GM19240 (cell line): Measurements from ENCODE around the gene CYP19A1.

Experiments used
- DNase-seq: peaks from one replicate; pipeline ENCODE4 v3.0.0; 2011; ENCODE audit warnings: low spot score; ENCODE audit not compliant: insufficient read length

CYP19A1 gene

GRCh38 chr15:51338496-51338895, at the start of gene CYP19A1:
TSS of gene CYP19A1 (minus strand) at chr15:51338596. CDS start at chr15:51242912, 95,684 bp downstream.
- DNase-seq: no peak

- no peak for DNase-seq
Observed at GRCh38 chr15:51387699-51388041, 49.3 kb upstream of the CYP19A1 start.

- DNase-seq: no peak
Observed at GRCh38 chr15:51386960-51387698, 48.7 kb upstream of the CYP19A1 start.

DNA sequence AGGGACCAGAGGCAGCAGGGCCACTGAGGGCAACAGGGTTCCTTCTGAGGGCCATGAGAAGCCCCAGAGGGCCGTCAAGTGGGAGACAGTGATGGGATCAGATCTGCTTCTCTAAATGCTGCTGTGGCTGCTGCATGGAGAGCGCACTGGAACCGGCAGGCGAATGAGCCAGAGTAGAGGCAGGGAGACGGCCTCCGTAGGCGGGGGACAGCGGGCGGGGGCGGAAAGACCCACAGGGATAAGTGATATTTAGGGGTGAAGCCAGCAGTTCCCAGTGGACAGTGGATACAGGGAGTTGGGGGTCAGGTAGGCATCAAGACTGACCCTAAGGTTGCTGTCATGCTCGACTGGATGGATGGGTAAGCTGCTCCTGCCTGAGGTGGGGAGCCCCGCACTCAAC, 48.1 kb upstream of the CYP19A1 start:
- no peak for DNase-seq

DNA sequence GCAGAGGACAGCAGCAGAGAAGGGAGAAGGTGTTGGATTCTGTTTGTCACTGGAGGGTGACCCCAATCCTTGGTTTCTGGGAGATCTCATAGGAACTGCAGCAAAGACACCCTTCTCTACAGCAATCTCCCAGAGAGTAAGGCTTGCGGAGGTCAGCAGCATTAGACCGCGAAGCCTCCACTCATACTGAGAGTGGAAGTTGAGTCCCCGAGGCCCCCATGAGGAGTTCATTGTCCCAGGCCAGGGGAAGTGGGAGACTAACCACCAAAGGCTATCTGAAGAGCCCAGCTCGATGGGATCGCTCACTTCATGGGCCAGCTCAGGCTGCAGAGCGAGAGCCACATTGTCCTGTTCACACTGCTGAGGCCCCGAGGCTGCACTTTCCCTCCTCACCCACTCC, 47.6 kb upstream of the CYP19A1 start:
- DNase-seq: no peak

- DNase-seq: no peak
Observed at GRCh38 chr15:51382787-51383186, 44.4 kb upstream of the CYP19A1 start.

DNA sequence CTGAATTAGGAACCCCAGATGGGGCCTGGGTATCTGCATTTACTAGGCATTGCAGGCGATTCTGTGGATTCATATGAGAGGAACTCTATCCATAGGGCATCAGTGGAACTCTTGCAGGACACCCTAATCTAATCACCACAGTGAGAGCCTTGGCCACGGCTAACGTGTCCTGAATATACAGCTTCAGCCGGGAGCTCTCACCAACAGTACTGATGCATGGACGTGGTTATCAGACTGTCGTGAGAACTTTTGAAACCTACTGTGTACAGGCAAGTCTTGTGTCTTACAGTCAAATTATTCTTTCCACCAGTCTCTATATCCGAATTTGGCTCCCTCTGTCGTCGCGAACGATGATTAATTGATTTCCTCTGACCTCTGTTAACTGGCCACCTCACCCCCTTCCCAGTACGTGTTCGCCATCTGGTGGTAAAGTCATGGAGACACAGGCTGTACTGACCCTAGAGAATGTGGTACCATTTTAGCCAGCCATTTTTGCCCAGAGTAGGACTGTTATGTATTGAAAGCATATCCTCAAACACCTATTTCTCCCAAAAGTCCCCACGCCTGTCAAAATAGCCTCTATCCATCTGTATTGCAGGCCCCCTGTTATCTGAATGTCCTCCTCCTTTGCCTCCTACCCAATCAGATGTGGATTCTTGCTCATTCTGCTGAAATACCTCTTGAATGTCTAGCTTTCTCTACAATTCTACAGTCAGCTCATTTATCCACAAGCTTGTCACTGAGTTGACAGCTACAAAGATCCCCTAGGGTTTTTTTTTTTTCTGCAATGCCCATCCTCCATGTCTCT, 42.8 kb upstream of the CYP19A1 start:
- peak; percentile 63 for DNase-seq

DNA sequence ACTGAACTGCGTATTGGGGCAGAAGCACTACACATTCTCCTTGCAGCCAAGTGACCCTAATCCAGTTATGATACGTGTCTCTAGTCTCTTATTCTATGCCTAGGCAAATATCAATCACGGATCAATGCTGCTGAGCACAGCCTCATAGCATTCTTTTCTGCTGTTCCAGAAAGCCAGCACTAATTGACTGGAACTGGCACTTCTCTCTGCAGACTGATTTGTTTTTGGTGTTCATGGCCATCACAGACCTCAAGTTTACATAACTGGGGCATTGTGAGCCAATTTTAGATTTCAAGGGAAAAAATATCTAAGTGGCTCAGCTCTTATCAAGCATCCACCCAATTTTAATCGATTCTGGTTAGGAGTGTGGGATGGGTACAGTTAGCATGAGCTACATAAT, 41.0 kb upstream of the CYP19A1 start:
- DNase-seq: no peak

GRCh38 chr15:51378406-51378805, 40.0 kb upstream of the CYP19A1 start:
- no peak for DNase-seq

GRCh38 chr15:51377038-51377786, 38.8 kb upstream of the CYP19A1 start:
- no peak for DNase-seq

- no peak for DNase-seq
Observed at GRCh38 chr15:51375966-51376640, 37.7 kb upstream of the CYP19A1 start.

DNA sequence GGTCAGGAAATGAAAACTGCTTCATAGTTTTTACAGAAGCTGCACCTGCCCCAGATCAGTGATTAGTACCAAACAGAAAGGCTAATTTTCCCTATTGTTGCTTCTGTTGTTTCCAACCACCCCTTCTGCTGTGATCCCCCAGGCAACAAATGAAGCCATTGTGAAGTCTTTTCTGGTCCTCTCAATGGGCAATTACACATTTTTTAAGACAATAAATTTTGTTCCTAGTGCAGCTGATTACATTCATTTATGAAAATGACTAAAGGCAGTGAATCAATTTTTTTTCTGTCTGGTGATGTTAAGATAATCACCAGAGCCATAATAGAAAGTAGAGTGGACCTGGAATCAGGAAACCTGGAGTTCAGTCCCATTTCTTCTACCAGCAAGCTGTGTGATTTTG, 35.7 kb upstream of the CYP19A1 start:
- DNase-seq: no peak

- no peak for DNase-seq
Observed at GRCh38 chr15:51371266-51371665, 32.9 kb upstream of the CYP19A1 start.

- peak; percentile 16 for DNase-seq
Observed at GRCh38 chr15:51369451-51369761, 31.0 kb upstream of the CYP19A1 start.

GRCh38 chr15:51368751-51369450, 30.5 kb upstream of the CYP19A1 start:
- DNase-seq: no peak

DNA sequence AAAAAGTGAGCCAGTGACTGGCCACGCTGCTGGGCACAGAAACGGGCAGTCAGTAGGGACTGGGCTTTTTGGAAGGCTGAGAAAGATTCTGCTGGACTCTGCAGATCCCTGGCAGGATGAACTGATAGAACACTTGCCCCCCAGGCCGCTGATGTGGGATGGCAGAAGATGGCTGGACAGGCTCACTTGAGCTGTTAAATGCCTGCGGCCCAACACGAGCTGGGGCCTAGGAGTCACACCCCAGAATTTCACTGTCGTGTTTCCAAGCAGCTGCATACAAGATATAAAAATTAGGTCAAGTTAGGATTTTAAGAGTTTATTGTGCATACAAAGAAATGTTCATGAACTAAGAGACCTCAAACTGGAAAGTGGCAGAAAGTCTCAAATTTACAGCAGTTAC, 29.9 kb upstream of the CYP19A1 start:
- no peak for DNase-seq

- DNase-seq: no peak
Observed at GRCh38 chr15:51367322-51367976, 29.1 kb upstream of the CYP19A1 start.

DNA sequence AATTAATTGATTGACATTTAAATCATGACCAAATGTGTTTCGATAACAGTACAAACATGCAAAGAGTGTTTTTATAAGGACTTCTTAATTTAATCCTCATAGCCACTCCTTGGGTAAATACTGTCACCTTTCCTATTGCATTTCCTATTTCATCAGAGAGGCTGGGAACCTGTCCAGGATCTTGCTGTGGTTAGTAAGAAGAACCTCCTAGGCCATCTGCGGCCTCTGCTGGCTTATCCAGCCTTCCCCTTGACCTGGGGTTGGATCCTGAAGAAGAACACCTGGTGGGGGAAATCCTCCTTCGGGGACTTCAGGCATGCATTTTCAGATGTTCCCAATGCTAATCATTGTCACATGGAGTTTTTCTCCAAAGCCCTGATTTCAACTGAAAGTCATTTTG, 28.5 kb upstream of the CYP19A1 start:
- no peak for DNase-seq

DNA sequence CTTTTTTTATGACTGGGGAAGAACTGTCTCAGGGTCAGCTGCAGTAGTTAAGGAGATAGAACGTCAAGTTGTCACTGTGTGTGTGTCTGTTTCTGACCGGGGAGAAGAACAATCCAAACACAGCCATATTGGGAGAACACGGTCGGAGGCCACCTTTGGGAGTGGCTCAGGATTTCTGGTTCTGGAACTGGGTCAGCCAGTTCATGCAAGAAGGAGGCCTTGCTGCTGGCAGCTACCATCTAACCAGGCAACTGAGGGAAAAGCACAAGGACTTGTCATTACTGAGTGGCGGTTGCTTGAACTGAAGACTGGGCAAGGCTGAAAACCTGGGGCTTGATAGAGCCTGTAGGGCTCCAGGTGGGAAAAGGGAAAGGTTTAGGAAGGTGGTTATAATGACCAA, 27.7 kb upstream of the CYP19A1 start:
- DNase-seq: no peak

- DNase-seq: no peak
Observed at GRCh38 chr15:51365417-51365816, 27.0 kb upstream of the CYP19A1 start.

GRCh38 chr15:51363383-51363782, 25.0 kb upstream of the CYP19A1 start:
- no peak for DNase-seq
